H54 (cell line): ENCODE results near the gene IL17RD.

Experiments used
- DNase-seq: peaks from one replicate; pipeline ENCODE4 v3.0.0; 2011; ENCODE audit warnings: low spot score, mixed read lengths; ENCODE audit not compliant: insufficient read length
- FAIRE-seq: peaks from 3 replicates; lab custom pipeline; 2011; peaks lifted over from hg19 to GRCh38; lab: Jason Lieb, UNC
- POLR2A ChIP-seq: IDR thresholded peaks from 2 replicates; pipeline ENCODE4 v1.6.1; 2011; ENCODE audit warnings: low read depth, mild to moderate bottlenecking, low read length

The IL17RD gene

GRCh38 chr3:57131210-57131588 lies 34.0 kb downstream of the IL17RD start:
- FAIRE-seq, result no peak
- TF ChIP-seq POLR2A, result no peak

GRCh38 chr3:57130571-57131209 lies 34.5 kb downstream of the IL17RD start:
- FAIRE-seq (no peak), DNase-seq (no peak)
- no peak for TF ChIP-seq POLR2A

More at GRCh38 chr3:57131210-57131588, 34.0 kb downstream of the IL17RD start:
- DNase-seq, result no peak

- no peak for TF ChIP-seq POLR2A
- DNase-seq (no peak), FAIRE-seq (no peak)
Observed at GRCh38 chr3:57128826-57129667, 36.1 kb downstream of the IL17RD start.

GRCh38 chr3:57127891-57128518 lies 37.1 kb downstream of the IL17RD start:
- FAIRE-seq, result no peak
- no peak for DNase-seq
- no peak for TF ChIP-seq POLR2A

- DNase-seq, result no peak
- FAIRE-seq, result no peak
- TF ChIP-seq POLR2A, result no peak
Observed at GRCh38 chr3:57126244-57126643, 38.9 kb downstream of the IL17RD start.

- FAIRE-seq (no peak), DNase-seq (no peak)
- TF ChIP-seq POLR2A, result no peak
Observed at GRCh38 chr3:57120451-57121174, 44.5 kb downstream of the IL17RD start.

GRCh38 chr3:57120040-57120439 lies 45.1 kb downstream of the IL17RD start:
- TF ChIP-seq POLR2A, result no peak
- DNase-seq (no peak), FAIRE-seq (no peak)

GRCh38 chr3:57118254-57118653 lies 46.9 kb downstream of the IL17RD start:
- FAIRE-seq (no peak), DNase-seq (no peak)
- TF ChIP-seq POLR2A, result no peak

GRCh38 chr3:57116501-57116900 lies 48.7 kb downstream of the IL17RD start:
- DNase-seq (no peak), FAIRE-seq (no peak)
- no peak for TF ChIP-seq POLR2A

GRCh38 chr3:57112206-57112605 lies 52.9 kb downstream of the IL17RD start:
- DNase-seq, result no peak

GRCh38 chr3:57110798-57111197 lies 54.4 kb downstream of the IL17RD start:
- no peak for FAIRE-seq
- no peak for DNase-seq
- no peak for TF ChIP-seq POLR2A

More at GRCh38 chr3:57112206-57112605, 52.9 kb downstream of the IL17RD start:
- TF ChIP-seq POLR2A, result no peak
- no peak for FAIRE-seq

- no peak for TF ChIP-seq POLR2A
- DNase-seq (no peak), FAIRE-seq (no peak)
Observed at GRCh38 chr3:57110214-57110613, 54.9 kb downstream of the IL17RD start.

GRCh38 chr3:57109437-57110199 lies 55.5 kb downstream of the IL17RD start:
- FAIRE-seq, result no peak
- no peak for DNase-seq
- no peak for TF ChIP-seq POLR2A

- TF ChIP-seq POLR2A, result no peak
Observed at GRCh38 chr3:57108684-57109083, 56.5 kb downstream of the IL17RD start.

More at GRCh38 chr3:57108684-57109083, 56.5 kb downstream of the IL17RD start:
- DNase-seq (no peak), FAIRE-seq (no peak)
